GM23248 (cell line): ENCODE measurements around the gene NAA80.

Experiments
- EZH2 ChIP-seq: fragments of 200-600 bp; sonication (generic); IDR thresholded peaks from 2 replicates; pipeline ENCODE4 v1.6.1; 2018; ENCODE audit warnings: antibody characterized with exemption, mild to moderate bottlenecking; ENCODE audit not compliant: insufficient read depth, poor library complexity, severe bottlenecking
- EZH2phosphoT487 ChIP-seq: fragments of 200-600 bp; sonication (generic); IDR thresholded peaks from 2 replicates; pipeline ENCODE4 v1.6.1; 2018; ENCODE audit warnings: antibody characterized with exemption, moderate library complexity, mild to moderate bottlenecking, low read depth; ENCODE audit not compliant: insufficient read depth

DNA sequence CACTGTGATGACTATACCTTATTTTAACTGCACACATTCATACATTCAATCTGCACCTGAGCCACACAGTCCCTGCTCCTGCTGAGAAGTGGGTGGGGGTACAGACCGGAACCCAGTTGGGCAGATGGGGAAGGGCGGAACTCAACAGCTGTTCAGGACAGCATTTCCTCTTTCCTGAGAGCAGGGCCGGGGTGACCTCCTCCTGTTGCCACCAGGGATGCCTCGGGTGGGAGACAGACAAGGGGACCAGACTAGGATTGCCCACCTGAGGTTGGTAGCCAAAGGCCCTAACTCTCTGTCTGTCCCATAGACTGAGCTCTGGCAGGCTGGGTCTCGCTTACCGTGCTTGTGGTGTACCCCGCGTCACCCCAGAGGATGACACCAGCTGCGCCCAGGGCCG lies 19.4 kb upstream of the NAA80 start:
- no peak for TF ChIP-seq EZH2phosphoT487
- no peak for TF ChIP-seq EZH2
